NCI-H526 treated with DMSO at 0.1 percent for 48 hours (cell line): ENCODE results near the gene CNTNAP3B.
"Not testable (repeated sequence)": the region's sequence is repeated elsewhere in the genome, so short reads cannot be mapped to it uniquely, and the experiment has no call there.

ENCODE experiments used
- DNase-seq: peaks from one replicate; lab custom pipeline; 2025; lab: John Stamatoyannopoulos, UW

The CNTNAP3B gene

GRCh38 chr9:42129073-42129729 lies at the start of gene CNTNAP3B:
Gene CNTNAP3B, minus strand, starts transcription at chr9:42129426. Its CDS starts 332 bp downstream, at chr9:42129094.
- DNase-seq = not testable (repeated sequence)

- not testable (repeated sequence) for DNase-seq
These were observed 31.1 kb upstream of the CNTNAP3B start for GRCh38 chr9:42160299-42160698.

- DNase-seq = peak; percentile 0
These were observed 2.0 kb downstream of the CNTNAP3B start for GRCh38 chr9:42127056-42127841.

GRCh38 chr9:42121007-42121406 lies 8.2 kb downstream of the CNTNAP3B start:
- DNase-seq = not testable (repeated sequence)

- not testable (repeated sequence) for DNase-seq
These were observed 33.3 kb downstream of the CNTNAP3B start for GRCh38 chr9:42095929-42096328.

- DNase-seq = not testable (repeated sequence)
These were observed 44.7 kb downstream of the CNTNAP3B start for GRCh38 chr9:42084559-42084952.

- not testable (repeated sequence) for DNase-seq
These were observed 45.2 kb downstream of the CNTNAP3B start for GRCh38 chr9:42083877-42084558.

- not testable (repeated sequence) for DNase-seq
These were observed 48.9 kb downstream of the CNTNAP3B start for GRCh38 chr9:42080376-42080775.

- DNase-seq = not testable (repeated sequence)
These were observed 54.4 kb downstream of the CNTNAP3B start for GRCh38 chr9:42074868-42075267.

- not testable (repeated sequence) for DNase-seq
These were observed 58.2 kb downstream of the CNTNAP3B start for GRCh38 chr9:42071026-42071425.

GRCh38 chr9:42070035-42070799 lies 59.0 kb downstream of the CNTNAP3B start:
- not testable (repeated sequence) for DNase-seq

- not testable (repeated sequence) for DNase-seq
These were observed 75.4 kb downstream of the CNTNAP3B start for GRCh38 chr9:42053874-42054273.

- DNase-seq = not testable (repeated sequence)
These were observed 78.5 kb downstream of the CNTNAP3B start for GRCh38 chr9:42050701-42051100.

- DNase-seq = not testable (repeated sequence)
These were observed 84.7 kb downstream of the CNTNAP3B start for GRCh38 chr9:42044422-42045010.

- DNase-seq = not testable (repeated sequence)
These were observed 95.7 kb downstream of the CNTNAP3B start for GRCh38 chr9:42033541-42033940.

GRCh38 chr9:42020639-42021038 lies 108.6 kb downstream of the CNTNAP3B start:
- DNase-seq = not testable (repeated sequence)

- DNase-seq = not testable (repeated sequence)
These were observed 110.9 kb downstream of the CNTNAP3B start for GRCh38 chr9:42018220-42018922.

- not testable (repeated sequence) for DNase-seq
These were observed 114.9 kb downstream of the CNTNAP3B start for GRCh38 chr9:42014317-42014716.

- DNase-seq = not testable (repeated sequence)
These were observed 137.6 kb downstream of the CNTNAP3B start for GRCh38 chr9:41991607-41992006.

- DNase-seq = not testable (repeated sequence)
These were observed 149.0 kb downstream of the CNTNAP3B start for GRCh38 chr9:41980271-41980670.
